GM12874 (cell line): ENCODE data around the gene HSPB6.

Experiments
- CTCF ChIP-seq: IDR thresholded peaks from 2 replicates; pipeline ENCODE4 v1.5.1; 2011; ENCODE audit warnings: low read depth, mild to moderate bottlenecking, control low read depth, low read length, moderate library complexity; ENCODE audit not compliant: insufficient read depth

The HSPB6 gene

DNA sequence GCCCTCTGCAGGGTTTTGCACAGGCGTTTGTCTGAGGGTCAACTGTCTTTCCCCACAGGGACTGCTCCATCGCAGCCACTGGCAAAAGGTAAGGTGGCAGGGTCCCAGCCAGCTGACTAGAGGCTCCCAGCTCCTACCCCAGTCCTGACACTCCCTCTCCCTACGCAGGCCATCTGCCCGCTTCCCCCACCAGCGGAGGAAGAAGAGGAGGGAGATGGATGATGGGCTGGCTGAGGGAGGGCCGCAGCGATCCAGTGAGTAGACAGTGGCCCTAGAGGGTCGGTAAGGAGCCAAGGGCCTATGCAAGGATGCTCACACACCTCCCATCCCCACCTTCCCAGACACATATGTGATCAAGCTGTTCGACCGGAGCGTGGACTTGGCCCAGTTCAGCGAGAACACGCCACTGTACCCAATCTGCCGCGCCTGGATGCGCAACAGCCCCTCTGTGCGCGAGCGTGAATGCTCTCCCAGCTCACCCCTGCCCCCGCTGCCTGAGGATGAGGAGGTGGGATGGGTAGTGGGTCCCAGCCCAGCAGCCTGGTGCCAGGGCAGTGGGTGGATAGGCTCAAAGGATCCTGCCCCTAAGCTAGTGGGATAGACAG, 4.0 kb downstream of the HSPB6 start:
- TF ChIP-seq CTCF: no peak

GRCh38 chr19:35751839-35752745, 4.7 kb downstream of the HSPB6 start:
- TF ChIP-seq CTCF: no peak

DNA sequence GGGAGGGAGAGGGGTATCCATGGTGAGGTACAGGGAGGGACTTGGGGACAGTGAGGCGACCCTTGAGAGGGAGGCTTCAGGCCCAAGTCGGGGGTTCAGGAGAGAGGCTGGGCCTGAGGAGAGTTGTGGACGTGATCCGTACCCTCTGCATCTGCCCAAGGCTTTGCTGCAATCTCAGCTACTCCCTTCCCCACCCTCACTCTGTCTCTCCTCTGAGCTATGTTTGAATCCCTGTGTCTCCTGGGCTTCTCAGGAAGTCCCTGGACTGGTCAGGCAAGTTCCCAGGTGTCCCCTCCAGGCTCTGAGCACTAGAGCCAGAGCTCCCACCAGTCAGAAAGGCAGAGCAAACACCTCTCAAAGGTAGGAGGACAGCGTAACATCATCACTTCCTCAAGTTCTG, 6.7 kb downstream of the HSPB6 start:
- no peak for TF ChIP-seq CTCF

DNA sequence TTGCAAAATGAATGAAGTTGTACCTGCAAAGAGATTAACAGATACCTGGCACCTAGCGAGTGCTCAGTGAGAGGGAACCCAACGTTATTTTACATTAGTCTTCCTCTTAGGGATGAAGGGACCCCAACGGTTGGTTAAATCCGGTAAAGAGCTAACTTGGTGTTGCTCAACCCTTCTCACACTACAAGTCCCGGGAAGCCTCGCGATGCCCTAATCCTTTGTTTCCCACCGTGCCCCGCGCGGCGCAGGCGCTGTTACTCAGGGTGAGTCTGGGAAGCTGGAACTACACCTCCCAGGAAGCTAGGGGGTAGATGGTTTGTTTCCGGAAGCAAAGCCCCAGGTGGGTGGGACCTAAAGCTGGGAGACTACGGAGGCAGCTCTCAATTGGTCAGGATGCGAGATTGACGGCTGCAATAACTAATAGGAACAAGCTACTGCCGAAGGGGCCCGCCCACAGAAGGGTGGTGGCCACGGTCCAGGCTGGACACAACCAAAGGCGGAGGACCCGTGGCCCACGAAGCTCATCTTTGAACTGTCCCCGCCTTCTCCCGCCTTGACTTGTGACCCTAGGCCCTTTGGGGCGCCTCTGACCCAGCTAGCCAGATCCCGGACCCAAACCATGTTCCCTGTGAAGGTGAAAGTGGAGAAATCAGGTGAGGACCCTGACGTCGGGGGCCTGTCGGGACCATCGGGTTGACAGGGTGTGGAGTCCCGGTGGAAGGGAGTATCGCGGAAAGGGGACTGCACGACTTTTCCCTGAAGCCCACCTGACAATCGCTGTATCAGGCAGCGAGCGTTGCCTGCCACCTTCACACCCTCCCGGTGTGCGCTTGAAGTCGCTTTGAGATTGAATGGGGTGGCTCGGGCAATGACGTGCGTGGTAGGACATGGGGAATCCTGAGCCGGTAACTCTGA, 8.5 kb downstream of the HSPB6 start, which contains the start of gene LIN37:
TSS of gene LIN37 (plus strand) at position 471 of the 915 bp plus-strand sequence. CDS start at position 620, 149 bp downstream.
- TF ChIP-seq CTCF: no peak

- no peak for TF ChIP-seq CTCF
Measured at GRCh38 chr19:35746531-35746930, 10.3 kb downstream of the HSPB6 start.

- no peak for TF ChIP-seq CTCF
Measured at GRCh38 chr19:35746087-35746462, 10.8 kb downstream of the HSPB6 start.
